ENCODE measurements around the gene SRGAP3.

- no peak for TF ChIP-seq EZH2phosphoT487 (IDR thresholded peaks at IDR 0.05; ENCODE audit: low read depth)
- no peak for TF ChIP-seq CTCF (IDR thresholded peaks at IDR 0.05; ENCODE audit: low read depth, low read length)
Measured at GRCh38 chr3:8962226-8962861, 287.1 kb downstream of the SRGAP3 start.

Measured in OCI-LY3 (cell line).